Measurements from ENCODE around the gene WNT5A.

- TF ChIP-seq CTCF (IDR thresholded peaks at IDR 0.05; ENCODE audit: insufficient read depth, low read depth, low read length), result no peak
- TF ChIP-seq EZH2 (IDR thresholded peaks at IDR 0.05; ENCODE audit: insufficient read depth, low read length), result no peak
Observed at GRCh38 chr3:55426486-55426885, 60.6 kb downstream of the WNT5A start.

Data from astrocyte (in vitro differentiated cells and primary cell).